GM21619 (cell line): ENCODE data around the gene RHOU.

Source experiments
- ATAC-seq: cut with Tn5 transposase; IDR thresholded peaks from one replicate; pipeline ENCODE4 v1.9.1; 2021; ENCODE audit not compliant: unreplicated experiment

RHOU gene

DNA sequence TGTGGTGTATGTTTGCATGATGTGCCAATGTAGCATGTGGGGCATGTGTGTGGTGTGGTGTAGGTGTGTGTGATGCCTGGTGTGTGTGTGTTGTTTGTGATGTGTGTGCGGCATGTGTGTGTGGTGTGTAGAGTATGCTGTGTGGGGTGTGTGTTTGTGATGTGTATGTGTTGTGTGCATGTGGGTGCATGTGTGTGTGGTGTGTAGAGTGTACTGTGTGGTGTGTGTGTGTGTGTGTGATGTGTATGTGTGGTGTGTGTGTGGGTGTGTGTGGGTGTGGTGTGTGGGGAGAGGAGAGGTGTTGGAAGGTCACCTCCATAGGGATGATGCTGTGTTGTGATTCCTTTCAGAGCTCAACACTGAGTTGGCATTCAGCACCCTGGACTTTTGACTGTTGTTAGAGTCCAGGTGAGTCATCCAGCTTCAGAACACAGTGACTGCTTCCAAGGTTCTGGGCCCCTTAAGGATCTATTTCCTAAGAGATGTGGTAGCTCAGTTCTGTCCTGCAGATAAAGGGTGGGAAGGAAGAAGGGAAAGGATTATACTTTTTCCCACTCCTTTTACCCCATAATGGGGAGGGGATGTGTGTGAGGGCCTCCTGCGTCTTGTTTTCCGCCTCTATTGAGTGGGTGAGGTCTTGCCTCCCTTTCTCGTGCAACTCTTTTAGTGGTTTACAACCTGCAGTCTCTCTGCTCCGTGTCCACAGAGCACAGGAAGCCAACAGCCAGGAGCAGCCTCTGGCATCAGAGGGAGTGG, 47.6 kb downstream of the RHOU start:
- no peak for ATAC-seq

GRCh38 chr1:228783418-228784040, 48.2 kb downstream of the RHOU start:
- no peak for ATAC-seq

DNA sequence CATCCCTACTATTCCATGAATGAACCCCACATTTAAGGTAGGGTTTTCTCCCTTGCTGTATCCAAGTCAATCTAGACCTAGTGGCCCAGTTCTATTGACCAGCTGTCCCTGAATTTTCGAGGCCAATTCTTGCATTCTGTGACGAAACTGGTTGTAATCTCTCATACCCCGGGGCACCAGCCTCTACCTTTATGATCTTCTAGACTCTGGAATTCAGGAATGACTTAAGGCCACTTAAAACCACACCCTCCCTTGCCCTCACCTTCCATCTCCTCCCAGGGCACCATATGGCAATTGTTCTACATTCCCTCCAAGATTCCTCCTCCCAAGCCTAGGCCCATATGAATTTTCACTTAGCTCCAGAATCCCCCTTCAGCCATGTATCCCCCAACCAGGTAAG, 48.9 kb downstream of the RHOU start:
- ATAC-seq = no peak

DNA sequence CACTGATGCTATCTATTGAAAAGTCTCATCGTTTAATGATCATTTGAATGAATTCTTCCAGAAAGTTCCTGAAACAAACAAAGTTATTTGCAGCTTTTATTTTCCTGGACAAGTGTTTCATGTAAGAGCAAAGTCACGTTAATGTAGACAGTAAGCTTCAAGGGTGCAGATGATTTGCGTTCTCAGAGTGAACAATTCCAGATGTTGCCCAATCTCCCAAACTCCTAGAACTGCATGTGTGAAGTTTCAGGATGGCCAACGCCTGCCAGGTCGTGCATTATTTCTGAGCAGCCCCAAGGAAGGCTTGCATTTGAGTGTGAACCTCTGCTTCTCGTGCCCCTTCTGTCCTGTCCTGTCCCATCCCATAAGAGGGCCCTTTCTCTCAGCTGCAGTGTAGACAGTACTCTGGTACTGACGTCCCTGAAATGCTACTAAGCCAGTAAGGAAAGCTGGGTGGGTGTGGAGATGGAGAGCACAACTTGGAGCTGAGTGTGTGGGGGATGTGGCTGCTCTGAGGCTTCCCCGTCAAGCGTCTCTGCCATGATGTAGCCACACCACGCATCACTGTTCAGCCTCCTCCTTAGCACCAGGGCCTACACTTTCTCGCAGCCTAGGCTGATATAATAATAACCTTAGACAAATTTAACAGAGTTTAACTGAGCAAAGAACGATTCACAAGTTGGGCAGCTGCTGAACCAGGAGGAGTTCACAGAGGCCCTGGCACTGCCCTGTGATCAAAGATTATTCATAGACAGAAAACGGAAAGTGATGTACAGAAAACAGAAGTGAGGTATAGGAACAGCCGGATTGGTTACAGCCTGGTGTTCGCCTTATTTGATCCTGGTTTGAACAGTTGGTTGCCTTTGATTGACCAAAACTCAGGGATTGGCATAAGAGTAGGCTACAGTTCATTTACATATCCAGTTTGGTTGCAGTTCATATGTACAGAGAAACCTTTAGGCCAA, 50.4 kb downstream of the RHOU start:
- no peak for ATAC-seq

DNA sequence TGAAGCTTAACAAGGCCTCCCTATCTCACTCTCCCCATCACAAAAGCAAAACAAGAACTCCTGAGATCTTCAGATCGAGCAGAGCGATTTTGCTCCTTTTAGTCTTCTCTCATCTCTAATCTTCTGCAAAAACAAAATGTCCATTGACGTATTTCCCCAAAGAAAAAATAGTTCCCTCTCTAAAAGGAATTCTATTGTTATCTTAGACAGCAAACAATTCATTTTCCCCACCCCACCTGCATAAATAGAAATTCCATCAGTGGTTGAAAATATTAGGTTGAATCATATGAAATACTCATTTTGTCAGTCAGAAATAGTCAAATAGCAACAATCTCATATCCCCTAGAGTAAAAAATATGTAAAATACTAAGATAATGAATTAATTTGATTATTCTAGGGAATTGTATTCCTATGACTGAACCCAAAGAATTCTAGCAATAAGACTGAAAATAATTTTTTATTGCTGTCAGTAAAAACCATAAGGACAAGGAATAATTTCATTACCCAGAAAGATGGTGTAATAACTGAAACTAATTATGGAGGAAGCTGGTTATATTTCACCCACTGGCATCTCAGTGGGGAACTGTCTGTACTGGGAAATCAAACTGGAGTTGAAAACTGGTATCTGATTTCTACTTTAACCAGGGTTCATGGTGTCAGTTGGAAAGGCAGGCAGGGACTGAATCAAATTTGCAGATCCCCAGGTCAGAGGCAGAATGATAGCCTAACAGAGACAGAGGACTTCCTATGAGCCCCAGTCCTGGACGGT, 51.3 kb downstream of the RHOU start:
- no peak for ATAC-seq

GRCh38 chr1:228791791-228792190, 56.5 kb downstream of the RHOU start:
- ATAC-seq = no peak

DNA sequence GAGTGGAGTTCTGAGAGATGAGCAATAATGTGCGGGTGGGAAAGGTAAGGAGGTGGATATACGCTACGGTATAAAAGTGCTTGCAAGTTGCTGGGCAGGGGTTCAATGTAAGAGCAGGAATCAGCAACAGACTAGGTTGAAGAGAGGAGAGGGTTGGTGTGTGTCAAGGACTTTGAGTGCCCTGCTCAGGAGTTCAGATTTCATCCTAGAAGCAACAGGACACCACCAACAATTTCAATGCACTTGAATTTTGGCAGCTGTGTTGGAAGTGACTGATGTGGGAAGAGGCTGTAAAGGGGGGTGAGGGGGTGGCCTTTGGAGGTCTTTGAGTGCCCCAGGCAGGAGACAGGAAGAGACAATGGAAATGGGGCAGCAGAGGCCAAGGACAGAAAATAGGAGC, 57.3 kb downstream of the RHOU start:
- no peak for ATAC-seq

GRCh38 chr1:228793032-228793431, 57.8 kb downstream of the RHOU start:
- ATAC-seq = no peak

DNA sequence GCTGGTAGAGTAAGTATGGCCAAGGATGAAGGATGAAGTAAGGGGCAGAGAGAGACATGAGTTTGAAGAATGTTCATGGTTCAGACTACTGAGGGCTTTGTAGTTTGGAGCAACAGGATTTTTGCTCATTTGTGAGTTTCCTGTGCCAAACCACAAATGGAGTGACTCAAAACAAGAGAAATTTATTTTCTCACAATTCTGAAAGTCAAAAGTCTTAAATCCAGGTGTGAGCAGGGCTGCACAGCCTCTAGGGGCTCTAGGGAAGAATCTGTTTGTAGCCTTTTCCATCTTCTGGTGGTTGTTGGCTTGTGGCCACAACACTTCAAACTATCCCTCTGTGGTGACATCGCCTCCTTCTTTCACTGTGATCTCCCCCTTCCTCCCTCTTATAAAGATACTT, 58.9 kb downstream of the RHOU start:
- ATAC-seq = peak; percentile 71

GRCh38 chr1:228794810-228795209, 59.5 kb downstream of the RHOU start:
- no peak for ATAC-seq

GRCh38 chr1:228795596-228795995, 60.3 kb downstream of the RHOU start:
- ATAC-seq = no peak
